GM12874 (cell line): Measurements from ENCODE around the gene LRRC17.

Source experiments
- TF ChIP-seq, protein P1 (sequence below): IDR thresholded peaks from 2 replicates; pipeline ENCODE4 v1.5.1; 2011; ENCODE audit warnings: low read depth, mild to moderate bottlenecking, control low read depth, low read length, moderate library complexity; ENCODE audit not compliant: insufficient read depth

LRRC17 gene

DNA sequence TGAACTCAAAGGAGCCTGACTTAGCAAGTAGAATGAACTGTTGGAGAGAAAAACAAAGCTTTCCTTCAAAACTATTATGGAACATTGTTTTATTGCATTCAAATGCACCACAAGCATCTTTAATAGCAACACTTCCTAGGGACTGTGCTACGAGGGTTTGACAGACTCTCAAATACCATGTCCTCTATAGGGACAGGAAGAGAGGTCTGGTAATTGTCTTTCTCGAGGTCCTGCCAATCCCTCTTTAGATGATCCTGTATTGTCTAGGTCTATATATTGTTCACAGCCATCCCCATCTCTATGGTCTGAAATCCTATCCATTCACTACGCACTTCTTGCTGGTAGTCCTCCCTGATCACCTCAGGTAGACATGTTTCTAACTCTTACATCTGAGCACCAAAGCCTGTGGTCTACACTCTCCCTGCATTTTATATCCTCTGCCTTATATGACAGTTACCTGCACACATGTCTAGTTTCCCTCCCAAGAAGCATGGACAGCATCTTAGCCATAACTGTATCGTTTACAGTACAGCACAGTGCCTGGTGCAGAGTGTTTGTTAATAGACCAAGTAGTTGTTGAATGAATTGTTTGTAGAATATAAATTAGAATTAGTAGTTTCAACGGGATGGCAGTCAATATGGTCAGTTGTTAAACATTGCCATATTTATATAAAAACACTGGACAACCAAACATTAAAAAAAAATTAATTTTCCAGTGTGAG is 21.7 kb upstream of the LRRC17 start:
- TF ChIP-seq, protein P1, sequence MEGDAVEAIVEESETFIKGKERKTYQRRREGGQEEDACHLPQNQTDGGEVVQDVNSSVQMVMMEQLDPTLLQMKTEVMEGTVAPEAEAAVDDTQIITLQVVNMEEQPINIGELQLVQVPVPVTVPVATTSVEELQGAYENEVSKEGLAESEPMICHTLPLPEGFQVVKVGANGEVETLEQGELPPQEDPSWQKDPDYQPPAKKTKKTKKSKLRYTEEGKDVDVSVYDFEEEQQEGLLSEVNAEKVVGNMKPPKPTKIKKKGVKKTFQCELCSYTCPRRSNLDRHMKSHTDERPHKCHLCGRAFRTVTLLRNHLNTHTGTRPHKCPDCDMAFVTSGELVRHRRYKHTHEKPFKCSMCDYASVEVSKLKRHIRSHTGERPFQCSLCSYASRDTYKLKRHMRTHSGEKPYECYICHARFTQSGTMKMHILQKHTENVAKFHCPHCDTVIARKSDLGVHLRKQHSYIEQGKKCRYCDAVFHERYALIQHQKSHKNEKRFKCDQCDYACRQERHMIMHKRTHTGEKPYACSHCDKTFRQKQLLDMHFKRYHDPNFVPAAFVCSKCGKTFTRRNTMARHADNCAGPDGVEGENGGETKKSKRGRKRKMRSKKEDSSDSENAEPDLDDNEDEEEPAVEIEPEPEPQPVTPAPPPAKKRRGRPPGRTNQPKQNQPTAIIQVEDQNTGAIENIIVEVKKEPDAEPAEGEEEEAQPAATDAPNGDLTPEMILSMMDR, result no peak

DNA sequence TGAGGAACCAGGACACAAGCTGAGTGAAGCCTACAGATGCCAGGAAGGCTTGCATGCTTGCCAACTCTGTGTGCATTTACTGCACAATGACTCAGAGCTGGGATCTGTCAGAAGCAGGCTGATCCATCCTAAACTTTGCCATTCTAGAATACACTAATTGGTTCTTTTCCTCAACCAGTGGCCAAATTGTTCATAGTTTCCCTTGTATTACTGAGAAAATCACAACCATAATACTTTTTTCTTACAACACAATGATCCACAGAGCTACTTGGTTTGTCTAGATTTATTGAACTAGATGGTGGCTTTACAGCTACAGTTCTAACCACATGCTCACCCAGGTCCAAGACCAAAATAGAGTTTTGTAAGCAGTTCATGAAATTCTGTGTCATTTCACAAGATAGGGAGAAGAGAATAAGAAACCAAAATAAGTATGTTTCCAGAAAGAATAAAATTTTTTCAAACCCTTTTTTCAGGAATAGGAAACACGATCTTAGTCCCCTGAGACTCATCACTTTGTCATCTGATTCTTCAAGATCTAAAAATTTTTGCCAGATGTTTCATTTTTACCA is 21.0 kb upstream of the LRRC17 start:
- TF ChIP-seq, protein P1, result no peak

DNA sequence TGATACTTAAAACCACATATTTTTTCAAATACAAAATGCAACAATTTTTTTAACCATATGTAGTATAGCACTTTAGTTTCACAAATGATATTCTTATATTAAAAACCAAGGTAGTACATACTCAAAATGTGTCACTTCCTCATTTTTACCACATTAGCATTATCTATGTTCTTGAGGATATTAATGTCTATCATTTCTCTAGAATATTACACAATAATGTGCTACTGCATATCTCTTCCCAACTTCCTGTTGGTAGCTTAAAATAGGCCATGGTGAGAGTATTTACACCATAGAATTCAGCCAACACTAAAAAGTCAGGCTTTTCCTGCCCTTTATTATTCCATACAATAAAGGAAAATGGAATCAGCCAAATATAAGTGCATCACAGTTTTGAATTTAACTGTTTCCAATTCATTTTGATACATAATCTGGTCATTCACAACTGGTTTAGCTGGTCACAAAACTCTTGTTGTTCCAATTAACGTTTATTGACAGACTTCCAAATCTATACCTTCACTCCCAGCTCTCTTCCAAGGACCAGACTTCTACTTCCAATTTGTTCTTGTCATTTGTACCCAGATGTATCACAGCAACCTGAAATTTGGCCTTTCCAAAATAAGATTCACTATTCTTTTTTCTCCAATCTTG is 20.0 kb upstream of the LRRC17 start:
- TF ChIP-seq, protein P1, result no peak

DNA sequence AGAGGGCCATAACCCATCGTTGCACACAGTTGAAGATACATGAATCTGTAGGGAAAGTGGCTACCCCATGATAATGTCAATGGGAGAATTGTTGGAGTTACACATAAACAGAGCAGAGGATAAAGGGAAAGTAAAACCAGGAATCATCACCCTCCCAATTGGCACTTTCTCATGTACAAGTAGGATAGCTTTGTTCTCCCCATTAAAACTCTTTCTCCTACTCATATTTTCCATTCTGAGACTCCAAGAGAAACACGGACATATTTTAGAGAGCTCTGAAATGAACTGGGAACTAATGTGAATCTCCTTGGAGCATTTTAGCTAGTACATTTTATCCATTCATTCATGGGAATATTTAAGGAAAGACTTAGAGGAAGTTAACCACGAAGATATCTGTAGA is 17.2 kb upstream of the LRRC17 start:
- TF ChIP-seq, protein P1, result no peak

DNA sequence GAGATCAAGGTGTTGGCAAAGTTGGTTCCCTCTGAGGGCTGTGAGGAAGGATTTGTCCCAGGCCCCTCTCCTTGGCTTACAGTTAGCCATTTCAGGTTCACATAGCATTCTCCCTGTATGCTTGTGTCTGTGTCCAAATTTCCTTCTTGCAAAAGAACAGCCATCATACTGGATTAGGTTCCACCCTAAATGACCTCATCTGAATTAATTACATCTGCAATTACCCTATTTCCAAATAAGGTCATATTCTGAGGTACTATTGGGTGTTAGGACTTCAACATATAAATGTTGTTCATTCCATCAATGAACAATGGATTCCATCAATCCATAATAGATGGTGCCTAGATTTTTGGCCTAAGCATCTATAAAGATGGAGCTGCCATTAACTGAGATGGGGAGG is 16.2 kb upstream of the LRRC17 start:
- TF ChIP-seq, protein P1, result no peak

DNA sequence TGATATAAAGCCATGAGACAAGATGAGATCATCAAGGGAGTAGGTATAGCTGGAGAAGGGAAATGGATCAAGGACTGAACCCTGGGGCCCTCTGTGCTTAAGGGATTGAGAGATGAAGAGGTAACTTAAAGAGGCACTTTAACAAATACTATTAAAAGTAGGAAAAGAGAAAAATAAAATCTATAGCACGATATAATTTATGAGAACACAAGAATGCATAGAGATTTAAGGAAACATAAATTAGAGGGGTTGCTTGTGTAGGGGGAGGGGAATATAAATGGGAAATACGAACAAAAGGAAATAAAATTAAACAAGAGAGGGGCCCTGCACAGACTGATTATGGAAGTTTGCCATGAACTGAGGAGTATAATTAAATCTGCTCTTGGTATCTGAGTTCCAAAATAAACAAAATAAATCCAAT is 15.6 kb upstream of the LRRC17 start:
- TF ChIP-seq, protein P1, result no peak

DNA sequence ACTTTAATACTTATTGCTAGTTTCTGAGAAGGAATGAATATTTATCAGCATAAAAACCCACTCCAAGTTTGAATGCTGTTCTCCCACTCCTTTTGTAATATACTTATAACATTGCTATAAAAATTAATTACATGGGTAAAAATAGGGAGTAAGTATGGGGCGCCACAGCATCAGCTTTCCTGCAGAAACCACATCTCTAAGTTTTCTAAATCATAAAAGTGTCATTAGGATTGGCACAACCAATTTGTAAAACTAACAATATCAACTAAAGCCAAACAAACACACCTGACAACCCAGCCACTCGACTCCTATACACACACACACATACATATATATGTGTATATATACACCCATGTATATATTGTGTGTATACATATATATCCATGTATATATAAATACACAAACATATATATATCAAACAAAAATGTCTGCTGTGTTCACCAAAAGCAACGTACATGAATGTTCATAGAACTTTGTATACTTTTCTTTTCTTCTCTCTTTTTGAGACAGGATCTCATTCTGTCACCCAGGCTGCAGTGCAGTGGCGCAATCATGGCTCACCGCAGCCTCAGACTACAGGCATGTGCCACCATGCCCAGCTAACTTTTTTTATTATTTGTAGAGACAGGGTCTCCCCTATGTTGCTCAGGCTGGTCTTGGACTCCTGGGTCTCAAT is 14.8 kb upstream of the LRRC17 start:
- TF ChIP-seq, protein P1, result no peak
